HCT116 (cell line): Measurements from ENCODE around the gene MORN1. TPM values are rescaled to one million over a fixed set of nuclear protein-coding genes. Genes with fewer than 3 reads are reported as not detected.

ENCODE experiments used
- ATAC-seq: fragments of 200-7000 bp; cut with Tn5 transposase; 2 replicates; pipeline ENCODE4 v1.9.1; 2020; ENCODE audit warnings: mild to moderate bottlenecking, moderate library complexity
- BruUV-seq: library from RNA; stranded (reverse); fragments of 400-500 nt; replicated peaks from 2 replicates; lab custom pipeline; 2021; lab: Mats Ljungman, UMichigan
- CTCF ChIA-PET: fragments of 300-600 bp; sonication (Branson Sonifier 250); formaldehyde crosslinking; loops from one replicate; lab custom pipeline; 2021; ENCODE audit warnings: antibody characterized with exemption; lab: Charles Lee
- POLR2A ChIA-PET: fragments of 300-600, 350-600 bp; sonication (Branson Sonifier 250); formaldehyde crosslinking; loops from one replicate; lab custom pipeline; 2021; ENCODE audit warnings: antibody characterized with exemption; lab: Charles Lee
- RAD21 ChIA-PET, 2 experiments: fragments of 300-600 bp; sonication (Branson Sonifier 250); formaldehyde crosslinking; loops; one replicate each; lab custom pipeline; 2023; ENCODE audit warnings: low total read pairs in 2 of 2; ENCODE audit not compliant: uncharacterized antibody in 2 of 2, unreplicated experiment in 2 of 2, low non-redundant PET in 1 of 2; lab: Charles Lee
- DNase-seq: peaks from one replicate; pipeline ENCODE4 v3.0.0-alpha.2; 2010; ENCODE audit warnings: low read depth, low spot score
- H2AFZ ChIP-seq: fragments of 200-600 bp; shearing (Covaris generic), sonication (generic); 2 replicates; pipeline ENCODE4 v1.6.1; 2017; ENCODE audit warnings: low read depth, mixed run types, mixed read lengths, antibody characterized with exemption, low read length; ENCODE audit not compliant: poor library complexity, severe bottlenecking
- H3K27ac ChIP-seq: 2 replicates; pipeline ENCODE4 v1.5.1; 2012; ENCODE audit warnings: low read depth, low read length
- H3K27me3 ChIP-seq: fragments of 200-600 bp; sonication (generic); 2 replicates; pipeline ENCODE4 v1.6.1; 2016; ENCODE audit warnings: mixed run types, low read length, mixed read lengths; ENCODE audit not compliant: insufficient read depth
- H3K36me3 ChIP-seq, 2 experiments: fragments of 200-500 bp in 1 of 2; fragments of 200-600 bp in 1 of 2; sonication (Bioruptor generic) in 1 of 2; sonication (generic) in 1 of 2; 2 replicates each; pipeline versions ENCODE4 v1.5.1 to v1.6.1; 2014 to 2016; ENCODE audit warnings: low read length in 2 of 2, inconsistent platforms in 1 of 2, mixed read lengths in 1 of 2, mixed run types in 1 of 2; ENCODE audit not compliant: insufficient read depth in 2 of 2, control insufficient read depth in 1 of 2
- H3K4me1 ChIP-seq, 2 experiments: fragments of 200-600 bp in 1 of 2; sonication (generic) in 1 of 2; 2 replicates each; pipeline versions ENCODE4 v1.5.1 to v1.6.1; 2012 to 2017; ENCODE audit warnings: low read length in 2 of 2, inconsistent platforms in 1 of 2, mild to moderate bottlenecking in 1 of 2, mixed read lengths in 1 of 2, mixed run types in 1 of 2, moderate library complexity in 1 of 2; ENCODE audit not compliant: insufficient read depth in 2 of 2, control insufficient read depth in 1 of 2
- H3K4me2 ChIP-seq: fragments of 200-600 bp; sonication (generic); 2 replicates; pipeline ENCODE4 v1.6.1; 2017; ENCODE audit warnings: mixed run types, low read length, mixed read lengths
- H3K4me3 ChIP-seq, 2 experiments: fragments of 200-600 bp in 1 of 2; sonication (generic) in 1 of 2; replicated peaks in 1 of 2; 2 replicates each; pipeline ENCODE4 v1.5.1; 2011 to 2016; ENCODE audit warnings: low read length in 2 of 2, control low read depth in 1 of 2, low read depth in 1 of 2, mild to moderate bottlenecking in 1 of 2, mixed read lengths in 1 of 2, mixed run types in 1 of 2
- H3K79me2 ChIP-seq: fragments of 200-600 bp; sonication (generic); 2 replicates; pipeline ENCODE4 v1.6.1; 2017; ENCODE audit warnings: mild to moderate bottlenecking, mixed run types, low read length, moderate library complexity, mixed read lengths; ENCODE audit not compliant: insufficient read depth
- H3K9ac ChIP-seq: fragments of 200-600 bp; sonication (generic); 2 replicates; pipeline ENCODE4 v1.6.1; 2016; ENCODE audit warnings: low read length, mixed read lengths
- H3K9me2 ChIP-seq: fragments of 200-600 bp; sonication (generic), shearing (Covaris generic); 2 replicates; pipeline ENCODE4 v1.6.1; 2017; ENCODE audit warnings: mixed run types, mild to moderate bottlenecking, moderate library complexity; ENCODE audit not compliant: insufficient read depth
- H3K9me3 ChIP-seq, 2 experiments: fragments of 200-500 bp in 1 of 2; fragments of 200-600 bp in 1 of 2; sonication (Bioruptor generic) in 1 of 2; sonication (generic) in 1 of 2; 2 replicates each; pipeline ENCODE4 v1.6.1; 2014 to 2017; ENCODE audit warnings: low read length in 2 of 2, mixed read lengths in 2 of 2, inconsistent platforms in 1 of 2, low read depth in 1 of 2, mild to moderate bottlenecking in 1 of 2, mixed run types in 1 of 2, moderate library complexity in 1 of 2; ENCODE audit not compliant: control insufficient read depth in 1 of 2, insufficient read depth in 1 of 2
- H4K20me1 ChIP-seq: fragments of 200-600 bp; sonication (generic), shearing (Covaris generic); 2 replicates; pipeline ENCODE4 v1.6.1; 2017; ENCODE audit warnings: mixed run types, mild to moderate bottlenecking, moderate library complexity; ENCODE audit not compliant: insufficient read depth
- ATF3 ChIP-seq: IDR thresholded peaks from 2 replicates; pipeline ENCODE4 v1.6.1; 2012
- CBX3 ChIP-seq: IDR thresholded peaks from 2 replicates; pipeline ENCODE4 v1.6.1; 2012; ENCODE audit warnings: low read depth
- CEBPB ChIP-seq: IDR thresholded peaks from 2 replicates; pipeline ENCODE4 v1.6.1; 2012; ENCODE audit warnings: low read depth
- CTCF ChIP-seq, 3 experiments: fragments of 200-600 bp in 1 of 3; sonication (generic) in 1 of 3; IDR thresholded peaks in 2 of 3; conservative IDR thresholded peaks in 1 of 3; 2 replicates each; pipeline ENCODE4 v1.5.1; 2012 to 2017; ENCODE audit warnings: low read depth in 2 of 3, low read length in 2 of 3, antibody characterized with exemption in 1 of 3, borderline replicate concordance in 1 of 3, control low read depth in 1 of 3, mild to moderate bottlenecking in 1 of 3, mixed read lengths in 1 of 3, mixed run types in 1 of 3, moderate library complexity in 1 of 3; ENCODE audit not compliant: insufficient read depth in 1 of 3
- EGR1 ChIP-seq: IDR thresholded peaks from 2 replicates; pipeline ENCODE4 v1.6.1; 2012; ENCODE audit warnings: low read depth
- ELF1 ChIP-seq: IDR thresholded peaks from 2 replicates; pipeline ENCODE4 v1.6.1; 2012; ENCODE audit warnings: low read depth, borderline replicate concordance
- EZH2 ChIP-seq: fragments of 200-600 bp; sonication (generic); IDR thresholded peaks from 2 replicates; pipeline ENCODE4 v1.6.1; 2017; ENCODE audit warnings: antibody characterized with exemption, mixed run types
- EZH2phosphoT487 ChIP-seq: fragments of 200-600 bp; IDR thresholded peaks from 2 replicates; pipeline ENCODE4 v1.6.1; 2018; ENCODE audit warnings: antibody characterized with exemption, borderline replicate concordance
- FOSL1 ChIP-seq: IDR thresholded peaks from 2 replicates; pipeline ENCODE4 v1.6.1; 2012; ENCODE audit warnings: low read depth
- JUND ChIP-seq: IDR thresholded peaks from 2 replicates; pipeline ENCODE4 v1.6.1; 2012
- POLR2AphosphoS5 ChIP-seq: IDR thresholded peaks from 2 replicates; pipeline ENCODE4 v1.6.1; 2011; ENCODE audit warnings: mild to moderate bottlenecking, low read depth, low read length, moderate library complexity
- RAD21 ChIP-seq: IDR thresholded peaks from 2 replicates; pipeline ENCODE4 v1.6.1; 2012; ENCODE audit warnings: low read depth, mild to moderate bottlenecking
- SIN3A ChIP-seq: IDR thresholded peaks from 2 replicates; pipeline ENCODE4 v1.6.1; 2012; ENCODE audit warnings: low read depth
- SP1 ChIP-seq: IDR thresholded peaks from 2 replicates; pipeline ENCODE4 v1.6.1; 2012; ENCODE audit warnings: low read depth
- SRF ChIP-seq: IDR thresholded peaks from 2 replicates; pipeline ENCODE4 v1.6.1; 2012; ENCODE audit warnings: low read depth
- TCF7L2 ChIP-seq: IDR thresholded peaks from 2 replicates; pipeline ENCODE4 v1.7.0; 2011; ENCODE audit warnings: borderline replicate concordance, inconsistent platforms; ENCODE audit not compliant: insufficient read depth, insufficient read length; ENCODE audit errors: extremely low read depth
- YY1 ChIP-seq: IDR thresholded peaks from 2 replicates; pipeline ENCODE4 v1.6.1; 2011; ENCODE audit warnings: low read length, low read depth, moderate library complexity, mild to moderate bottlenecking; ENCODE audit not compliant: insufficient replicate concordance; ENCODE audit errors: extremely low read depth
- ZBTB33 ChIP-seq: IDR thresholded peaks from 2 replicates; pipeline ENCODE4 v1.6.1; 2011; ENCODE audit warnings: mild to moderate bottlenecking, low read length, moderate library complexity; ENCODE audit not compliant: insufficient replicate concordance; ENCODE audit errors: extremely low read depth
- intact Hi-C: fragments of 100-400 bp; cut with micrococcal nuclease; formaldehyde crosslinking; loops from 2 replicates; pipeline ENCODE4 v1.10.0; 2022
- total RNA-seq: library from RNA; stranded (reverse); gene quantifications from one replicate; pipeline ENCODE4 v1.2.1, GENCODE V29; 2021; ENCODE audit not compliant: unreplicated experiment

The MORN1 gene
- total RNA-seq, 1 experiment from 2014 or later = 21.4 TPM

DNA sequence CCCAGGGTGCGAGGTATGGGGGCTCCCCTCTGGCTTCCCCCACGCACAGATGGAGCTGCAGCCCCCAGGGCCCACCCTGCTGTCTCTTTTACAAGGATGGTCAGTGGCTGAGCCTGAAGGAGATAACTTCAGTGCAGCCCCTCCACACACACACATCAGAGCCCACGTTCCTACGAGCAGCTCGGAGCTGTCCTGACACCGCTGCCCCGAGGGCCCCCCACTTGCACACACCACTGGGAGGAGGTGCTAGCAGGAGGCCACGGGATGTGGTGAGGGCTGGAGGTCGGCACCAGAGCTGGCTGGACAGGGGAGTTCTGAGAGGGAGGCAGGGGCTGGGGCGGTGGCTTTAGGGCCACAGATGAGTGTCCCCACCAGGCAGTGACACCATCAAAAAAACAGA, 53.9 kb downstream of the MORN1 start:
- CTCF ChIA-PET = no interaction called here
- POLR2A ChIA-PET = no interaction called here
- H3K9ac ChIP-seq = no peak overlapping the region
- DNase-seq (no peak), ATAC-seq (no peak)
- TF ChIP-seq CBX3 (no peak), EGR1 (no peak), POLR2AphosphoS5 (no peak), CEBPB (no peak), RAD21 (no peak), EZH2 (no peak), SRF (no peak), ATF3 (no peak), ELF1 (no peak)
- no peaks in the 10 kb centered on the region for H3K27me3 ChIP-seq
- no peak overlapping the region for H3K4me3 ChIP-seq
- RAD21 ChIA-PET = no interaction called here
- no peaks in the 10 kb centered on the region for H3K79me2 ChIP-seq
- no TSS peak for BruUV-seq
- no peak overlapping the region for H2AFZ ChIP-seq
- no peak overlapping the region for H3K4me2 ChIP-seq
- H3K4me1 ChIP-seq = no peaks in the 10 kb centered on the region
- H3K9me3 ChIP-seq = no peaks in the 10 kb centered on the region; a peak in 1 of 4 replicates
- H3K9me2 ChIP-seq = no peaks in the 10 kb centered on the region
- H3K36me3 ChIP-seq = no peaks in the 10 kb centered on the region
- intact Hi-C loops = no loop called here
- no peaks in the 10 kb centered on the region for H4K20me1 ChIP-seq
- H3K27ac ChIP-seq = no peak overlapping the region

GRCh38 chr1:2337081-2337480, 54.3 kb downstream of the MORN1 start:
- no peak for DNase-seq
- no peak overlapping the region for H3K27ac ChIP-seq
- H3K9me2 ChIP-seq = no peaks in the 10 kb centered on the region
- no peaks in the 10 kb centered on the region for H3K4me1 ChIP-seq
- H3K9ac ChIP-seq = no peak overlapping the region
- intact Hi-C loops = no loop called here
- no peaks in the 10 kb centered on the region for H3K27me3 ChIP-seq
- no TSS peak for BruUV-seq
- CTCF ChIA-PET = no interaction called here
- POLR2A ChIA-PET = no interaction called here
- RAD21 ChIA-PET = no interaction called here
- no peaks in the 10 kb centered on the region for H3K79me2 ChIP-seq
- no peak overlapping the region for H3K4me3 ChIP-seq
- TF ChIP-seq YY1 (no peak), EZH2 (no peak), SIN3A (no peak), CBX3 (no peak), CEBPB (no peak), ZBTB33 (no peak), JUND (no peak), EGR1 (no peak), TCF7L2 (no peak), CTCF (IDR thresholded peaks at IDR 0.05 in 2 of 3, conservative IDR thresholded peaks at IDR 0.05 in 1 of 3; ENCODE audit: borderline replicate concordance in 1 of 3, insufficient read depth in 1 of 3, low read depth in 2 of 3, low read length in 2 of 3) (no peak), SP1 (no peak), POLR2AphosphoS5 (no peak), EZH2phosphoT487 (no peak), FOSL1 (no peak)
- TF ChIP-seq, all 23 proteins: peak for 0
- no peak overlapping the region for H2AFZ ChIP-seq
- H4K20me1 ChIP-seq = no peaks in the 10 kb centered on the region
- no peak for ATAC-seq
- H3K9me3 ChIP-seq = peaks cover 0 to 3% of the 10 kb centered on the region in 2 experiments; a peak in 2 of 4 replicates
- no peak overlapping the region for H3K4me2 ChIP-seq
- H3K36me3 ChIP-seq = no peaks in the 10 kb centered on the region
